Epithelial cell of esophagus (primary cell): Measurements from ENCODE around the gene SORCS2.
"Not testable (repeated sequence)": the region's sequence is repeated elsewhere in the genome, so short reads cannot be mapped to it uniquely, and the experiment has no call there.

Experiments
- DNase-seq: peaks from one replicate; pipeline ENCODE4 v3.0.0; 2010; ENCODE audit warnings: low read depth
- H3K4me3 ChIP-seq: 2 replicates; pipeline ENCODE4 v1.5.1; 2011; ENCODE audit warnings: mild to moderate bottlenecking, low read length, control low read depth
- TF ChIP-seq, protein P1 (sequence below): IDR thresholded peaks from 2 replicates; pipeline ENCODE4 v1.5.1; 2011; ENCODE audit warnings: low read depth, mild to moderate bottlenecking, low read length, control low read depth, inconsistent platforms; ENCODE audit not compliant: insufficient read depth; ENCODE audit errors: missing control alignments

SORCS2 gene

DNA sequence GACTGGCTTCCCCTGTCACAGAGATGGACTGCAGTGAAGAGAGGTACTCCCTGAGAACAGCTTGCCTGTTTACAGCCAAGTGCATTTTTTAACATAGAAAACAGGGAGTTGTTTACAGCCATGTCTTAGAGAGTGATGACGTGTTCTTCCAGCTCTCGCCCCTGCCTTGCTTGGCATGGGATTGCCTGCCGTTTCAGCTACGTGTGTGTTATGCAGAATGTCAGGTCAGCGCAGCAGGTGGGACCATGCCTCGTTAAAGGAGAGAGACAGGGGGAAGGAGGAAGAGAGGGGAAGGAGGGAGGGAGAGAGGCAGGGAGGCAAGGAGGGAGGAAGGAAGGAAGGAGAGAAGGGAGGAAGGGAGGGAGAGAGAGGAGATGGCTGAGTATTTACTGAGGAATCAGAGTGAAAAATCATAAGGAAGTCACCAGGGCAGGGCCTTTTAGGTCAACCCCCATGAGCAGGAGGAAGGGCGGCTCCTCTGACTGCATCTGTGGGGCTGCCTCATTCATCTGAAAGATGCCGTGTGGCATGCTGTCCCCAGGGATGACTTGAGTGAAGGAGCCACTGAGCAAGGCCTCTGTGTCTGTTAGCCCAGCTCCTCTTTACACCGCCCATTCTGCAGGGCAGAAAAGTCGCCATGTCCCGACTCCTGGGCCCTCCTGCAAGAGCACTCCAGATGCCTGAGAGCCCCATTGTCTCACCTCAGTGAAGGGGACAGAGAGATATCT lies 382.1 kb downstream of the SORCS2 start:
- TF ChIP-seq, protein P1, sequence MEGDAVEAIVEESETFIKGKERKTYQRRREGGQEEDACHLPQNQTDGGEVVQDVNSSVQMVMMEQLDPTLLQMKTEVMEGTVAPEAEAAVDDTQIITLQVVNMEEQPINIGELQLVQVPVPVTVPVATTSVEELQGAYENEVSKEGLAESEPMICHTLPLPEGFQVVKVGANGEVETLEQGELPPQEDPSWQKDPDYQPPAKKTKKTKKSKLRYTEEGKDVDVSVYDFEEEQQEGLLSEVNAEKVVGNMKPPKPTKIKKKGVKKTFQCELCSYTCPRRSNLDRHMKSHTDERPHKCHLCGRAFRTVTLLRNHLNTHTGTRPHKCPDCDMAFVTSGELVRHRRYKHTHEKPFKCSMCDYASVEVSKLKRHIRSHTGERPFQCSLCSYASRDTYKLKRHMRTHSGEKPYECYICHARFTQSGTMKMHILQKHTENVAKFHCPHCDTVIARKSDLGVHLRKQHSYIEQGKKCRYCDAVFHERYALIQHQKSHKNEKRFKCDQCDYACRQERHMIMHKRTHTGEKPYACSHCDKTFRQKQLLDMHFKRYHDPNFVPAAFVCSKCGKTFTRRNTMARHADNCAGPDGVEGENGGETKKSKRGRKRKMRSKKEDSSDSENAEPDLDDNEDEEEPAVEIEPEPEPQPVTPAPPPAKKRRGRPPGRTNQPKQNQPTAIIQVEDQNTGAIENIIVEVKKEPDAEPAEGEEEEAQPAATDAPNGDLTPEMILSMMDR = no peak
- no peak overlapping the region for H3K4me3 ChIP-seq
- DNase-seq = no peak

DNA sequence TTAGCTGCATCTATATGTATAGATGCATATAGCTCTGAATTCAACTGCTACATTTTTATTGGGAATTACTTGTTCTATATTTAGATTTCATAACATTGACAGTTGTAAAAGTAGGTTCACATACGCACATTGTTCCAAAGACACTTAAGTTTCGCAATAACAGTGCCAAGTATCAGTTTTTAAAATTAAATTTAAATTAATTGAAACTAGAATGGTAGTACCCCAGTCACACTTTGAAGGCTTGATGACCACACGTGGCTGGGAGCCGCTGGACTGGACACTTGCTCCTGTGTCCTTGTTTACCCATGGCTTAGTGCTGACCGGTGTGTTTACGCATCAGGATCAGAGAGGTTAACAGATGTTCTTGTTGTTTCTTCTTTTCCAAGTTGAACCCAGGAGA lies 383.1 kb downstream of the SORCS2 start:
- TF ChIP-seq, protein P1 = no peak
- no peak overlapping the region for H3K4me3 ChIP-seq
- no peak for DNase-seq

DNA sequence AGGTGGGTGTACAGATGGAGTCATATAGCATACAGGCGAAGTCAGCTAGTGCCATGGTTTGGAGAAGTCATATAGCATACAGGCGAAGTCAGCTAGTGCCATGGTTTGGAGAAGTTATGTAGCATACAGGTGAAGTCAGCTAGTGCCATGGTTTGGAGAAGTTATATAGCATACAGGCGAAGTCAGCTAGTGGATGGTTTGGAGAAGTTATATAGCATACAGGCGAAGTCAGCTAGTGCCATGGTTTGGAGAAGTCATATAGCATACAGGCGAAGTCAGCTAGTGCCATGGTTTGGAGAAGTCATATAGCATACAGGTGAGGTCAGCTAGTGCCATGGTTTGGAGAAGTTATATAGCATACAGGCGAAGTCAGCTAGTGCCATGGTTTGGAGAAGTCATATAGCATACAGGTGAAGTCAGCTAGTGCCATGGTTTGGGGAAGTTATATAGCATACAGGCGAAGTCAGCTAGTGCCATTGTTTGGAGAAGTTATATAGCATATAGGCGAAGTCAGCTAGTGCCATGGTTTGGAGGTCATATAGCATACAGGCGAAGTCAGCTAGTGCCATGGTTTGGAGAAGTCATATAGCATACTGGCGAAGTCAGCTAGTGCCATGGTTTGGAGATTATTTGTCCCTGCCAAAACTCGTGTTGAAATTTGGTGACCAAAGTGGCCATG lies 385.2 kb downstream of the SORCS2 start:
- not testable (repeated sequence) for H3K4me3 ChIP-seq, DNase-seq

DNA sequence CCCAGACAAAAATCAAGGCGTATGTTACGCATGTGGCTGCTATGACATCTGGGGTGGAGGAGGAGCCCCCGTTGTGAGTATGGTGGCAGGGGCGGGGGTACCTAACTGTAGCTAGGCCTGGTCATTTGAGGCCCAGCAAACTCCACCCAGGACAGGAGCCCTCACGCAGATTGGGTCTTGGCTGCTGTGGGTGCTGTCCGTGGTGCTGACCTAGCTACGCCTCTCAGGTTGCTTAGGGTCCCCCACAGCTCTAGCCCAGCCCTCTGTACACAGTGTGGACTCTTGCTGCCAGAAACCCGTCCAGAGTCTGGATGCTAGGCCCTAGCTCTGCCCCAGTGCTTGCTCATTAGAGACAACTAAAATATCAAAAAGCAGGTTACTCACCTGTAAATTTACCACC lies 389.1 kb downstream of the SORCS2 start:
- no peak for DNase-seq
- H3K4me3 ChIP-seq = no peak overlapping the region
- TF ChIP-seq, protein P1 = no peak

DNA sequence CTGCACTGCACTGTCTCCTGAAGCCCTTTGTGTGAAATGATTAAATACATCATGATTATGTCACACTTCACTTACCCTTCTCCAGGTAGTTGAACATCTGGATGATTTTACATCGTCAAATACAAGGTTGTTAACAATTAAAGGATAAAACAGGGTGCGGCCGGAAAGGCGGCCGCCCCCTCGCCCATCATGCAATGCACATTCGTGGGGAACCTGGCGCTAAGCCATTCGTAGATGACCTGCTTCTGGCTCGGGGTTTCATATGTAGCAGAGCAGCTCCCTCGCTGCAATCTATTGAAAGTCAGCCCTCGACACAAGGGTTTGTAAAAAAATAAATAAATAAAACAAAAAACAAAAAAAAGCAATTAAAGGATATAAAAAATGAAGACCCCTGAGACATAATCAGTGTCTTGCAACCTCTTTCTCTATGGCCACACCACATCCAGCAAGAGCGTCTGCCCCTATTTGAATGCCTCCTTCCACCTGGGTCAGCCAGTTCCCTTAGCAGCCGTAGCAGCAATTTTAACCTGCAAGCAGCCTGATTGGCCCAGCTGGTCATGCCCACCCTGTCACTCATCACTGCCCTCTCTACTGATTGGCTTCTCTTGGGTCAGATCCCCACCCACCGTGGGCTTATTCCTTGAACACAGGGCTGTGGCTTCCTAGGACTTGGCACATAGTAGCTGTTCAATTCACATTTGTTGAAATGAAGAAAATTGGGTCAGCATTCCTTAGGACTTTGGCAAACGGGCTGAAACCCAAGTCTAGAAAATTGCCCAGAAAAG lies 390.2 kb downstream of the SORCS2 start:
- DNase-seq = no peak
- TF ChIP-seq, protein P1 = no peak
- H3K4me3 ChIP-seq = no peak overlapping the region

DNA sequence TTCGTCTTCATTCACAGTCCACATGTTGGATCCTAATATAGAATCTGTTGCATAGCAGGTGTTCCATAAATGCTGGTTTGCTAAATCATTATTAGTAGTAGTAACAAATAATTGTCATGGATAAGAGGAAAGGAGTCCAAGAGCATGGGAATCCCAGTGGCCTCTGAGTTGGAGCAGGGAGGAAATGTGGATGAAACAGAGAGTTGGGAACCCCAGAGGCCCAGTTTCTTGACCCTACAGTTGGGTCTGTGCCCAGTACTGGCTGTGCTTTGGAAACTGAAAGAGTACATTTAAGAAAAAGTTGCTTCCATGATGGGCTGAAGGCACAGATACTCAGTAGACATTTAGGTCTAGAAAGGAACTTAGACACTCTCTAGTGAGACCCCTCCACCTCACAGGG lies 391.8 kb downstream of the SORCS2 start:
- no peak overlapping the region for H3K4me3 ChIP-seq
- TF ChIP-seq, protein P1 = no peak
- DNase-seq = no peak

DNA sequence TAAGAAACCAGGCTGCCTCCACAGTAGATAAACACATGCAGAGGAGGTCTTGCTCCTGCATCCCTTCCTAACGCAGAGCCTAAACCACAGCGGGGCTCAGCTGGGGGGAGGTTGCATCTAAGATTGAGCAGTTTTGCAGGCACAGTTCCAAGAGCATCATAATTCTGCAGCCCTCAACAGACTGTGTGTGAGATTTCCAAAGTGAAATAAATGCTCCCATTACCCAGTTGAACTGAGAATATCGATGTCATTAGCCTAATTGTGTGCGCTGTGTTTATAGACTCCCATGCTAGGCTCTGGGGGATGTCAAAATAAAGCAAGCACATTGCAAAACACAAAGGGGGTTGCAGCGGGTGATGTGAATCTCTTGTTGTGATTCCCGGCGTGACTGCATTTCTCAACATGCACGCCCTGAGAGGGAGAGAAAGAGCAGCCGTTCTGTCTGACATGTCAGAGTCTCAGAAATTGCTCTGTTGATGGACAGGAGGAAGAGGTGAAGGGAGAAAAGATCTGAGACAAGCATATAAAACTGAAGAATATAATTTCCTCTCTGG lies 392.3 kb downstream of the SORCS2 start:
- TF ChIP-seq, protein P1 = no peak
- H3K4me3 ChIP-seq = no peak overlapping the region

More for the DNA sequence above, 392.3 kb downstream of the SORCS2 start:
- DNase-seq = no peak
